Osteoblast (primary cell): ENCODE results near the gene MEOX1. TPM values are rescaled to one million over a fixed set of nuclear protein-coding genes. Genes with fewer than 3 reads are reported as not detected.

Experiments used
- DNase-seq: peaks from one replicate; pipeline ENCODE4 v3.0.0; 2011; ENCODE audit warnings: low spot score, mixed read lengths; ENCODE audit not compliant: insufficient read length; ENCODE audit errors: missing footprints
- H2AFZ ChIP-seq: 2 replicates; pipeline ENCODE4 v1.6.0; 2011; ENCODE audit warnings: mild to moderate bottlenecking, low read length
- H3K27ac ChIP-seq: 2 replicates; pipeline ENCODE4 v1.5.1; 2011; ENCODE audit warnings: mild to moderate bottlenecking, low read depth, low read length, moderate library complexity
- H3K27me3 ChIP-seq: 2 replicates; pipeline ENCODE4 v1.6.0; 2012; ENCODE audit warnings: mild to moderate bottlenecking, control low read depth, inconsistent platforms, low read length, moderate library complexity; ENCODE audit not compliant: insufficient read depth
- H3K36me3 ChIP-seq: 2 replicates; pipeline ENCODE4 v1.5.1; 2011; ENCODE audit warnings: mild to moderate bottlenecking, low read length, control low read depth, moderate library complexity; ENCODE audit not compliant: insufficient read depth
- H3K4me1 ChIP-seq: 2 replicates; pipeline ENCODE4 v1.5.1; 2011; ENCODE audit warnings: mild to moderate bottlenecking, low read length, control low read depth, moderate library complexity; ENCODE audit not compliant: insufficient read depth
- H3K4me2 ChIP-seq: 2 replicates; pipeline ENCODE4 v1.6.0; 2011; ENCODE audit warnings: mild to moderate bottlenecking, low read length; ENCODE audit not compliant: insufficient read depth
- H3K4me3 ChIP-seq: fragments of 200-600 bp; sonication (generic); 3 replicates; pipeline ENCODE4 v1.5.1; 2012; ENCODE audit warnings: mild to moderate bottlenecking, low read length, inconsistent platforms; ENCODE audit not compliant: insufficient read depth
- H3K79me2 ChIP-seq: 2 replicates; pipeline ENCODE4 v1.6.0; 2012; ENCODE audit warnings: mild to moderate bottlenecking, low read length, control low read depth, inconsistent platforms; ENCODE audit not compliant: insufficient read depth
- H3K9me3 ChIP-seq: 2 replicates; pipeline ENCODE4 v1.5.1; 2011; ENCODE audit warnings: low read depth, low read length, control low read depth
- H4K20me1 ChIP-seq: 2 replicates; pipeline ENCODE4 v1.6.0; 2012; ENCODE audit warnings: mild to moderate bottlenecking, low read length, control low read depth; ENCODE audit not compliant: insufficient read depth
- CTCF ChIP-seq: IDR thresholded peaks from 2 replicates; pipeline ENCODE4 v1.5.1; 2011; ENCODE audit warnings: mild to moderate bottlenecking, low read depth, low read length, moderate library complexity; ENCODE audit errors: extremely low read depth
- total RNA-seq: library from RNA; depleted of rRNA; stranded (reverse); fragments of >200 nt; gene quantifications from 2 replicates; pipeline ENCODE4 v1.2.3, GENCODE V29; 2012

The MEOX1 gene
- total RNA-seq, 1 donor: under 0.01 TPM

- no peak for DNase-seq
- no peaks in the 10 kb centered on the region for H3K4me1 ChIP-seq
- no peak for TF ChIP-seq CTCF
- H3K79me2 ChIP-seq: no peaks in the 10 kb centered on the region
- no peaks in the 10 kb centered on the region for H3K9me3 ChIP-seq
- H3K27me3 ChIP-seq: peaks cover 36% of the 10 kb centered on the region
- no peak overlapping the region for H3K4me3 ChIP-seq
- no peaks in the 10 kb centered on the region for H3K36me3 ChIP-seq
- no peaks in the 10 kb centered on the region for H4K20me1 ChIP-seq
- H2AFZ ChIP-seq: no peak overlapping the region
- no peak overlapping the region for H3K4me2 ChIP-seq
- H3K27ac ChIP-seq: no peak overlapping the region
Observed at GRCh38 chr17:43628089-43628650, 33.6 kb downstream of the MEOX1 start.

DNA sequence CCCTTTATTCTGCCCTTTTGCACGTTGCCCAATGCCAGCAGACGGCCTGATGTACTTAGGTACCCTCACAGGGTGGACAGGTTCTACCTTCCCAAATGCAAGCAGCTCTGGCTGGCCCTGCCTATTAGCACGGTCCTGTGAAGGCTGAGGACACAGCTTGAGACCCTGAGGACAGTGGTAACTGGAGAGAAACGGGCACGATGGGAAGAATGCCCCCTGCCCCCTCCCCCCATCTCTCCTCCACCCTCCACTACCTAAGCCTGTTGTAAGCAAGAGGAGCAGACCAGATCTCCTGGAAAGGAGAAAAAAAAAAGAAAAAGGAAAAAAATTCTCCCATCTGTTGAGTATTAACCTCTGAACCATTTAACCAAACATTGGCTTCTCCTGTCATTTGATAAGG, 34.1 kb downstream of the MEOX1 start:
- no peak overlapping the region for H3K4me2 ChIP-seq

GRCh38 chr17:43626023-43626422, 35.7 kb downstream of the MEOX1 start:
- H3K4me2 ChIP-seq: no peak overlapping the region
- no peaks in the 10 kb centered on the region for H3K79me2 ChIP-seq
- H3K36me3 ChIP-seq: no peaks in the 10 kb centered on the region
- TF ChIP-seq CTCF: no peak
- DNase-seq: no peak
- no peaks in the 10 kb centered on the region for H4K20me1 ChIP-seq
- H3K27me3 ChIP-seq: peaks cover 43% of the 10 kb centered on the region
- no peak overlapping the region for H2AFZ ChIP-seq
- H3K27ac ChIP-seq: no peak overlapping the region
- H3K4me3 ChIP-seq: no peak overlapping the region
- H3K9me3 ChIP-seq: no peaks in the 10 kb centered on the region
- H3K4me1 ChIP-seq: no peaks in the 10 kb centered on the region

More for the DNA sequence above, 34.1 kb downstream of the MEOX1 start:
- Histone ChIP-seq H3K36me3 (no peaks in the 10 kb centered on the region), H3K27ac (no peak overlapping the region), H3K27me3 (peaks cover 36% of the 10 kb centered on the region), H3K4me3 (no peak overlapping the region), H2AFZ (no peak overlapping the region), H3K79me2 (no peaks in the 10 kb centered on the region), H3K4me1 (no peaks in the 10 kb centered on the region), H4K20me1 (no peaks in the 10 kb centered on the region), H3K9me3 (no peaks in the 10 kb centered on the region)
- no peak for DNase-seq
- no peak for TF ChIP-seq CTCF

DNA sequence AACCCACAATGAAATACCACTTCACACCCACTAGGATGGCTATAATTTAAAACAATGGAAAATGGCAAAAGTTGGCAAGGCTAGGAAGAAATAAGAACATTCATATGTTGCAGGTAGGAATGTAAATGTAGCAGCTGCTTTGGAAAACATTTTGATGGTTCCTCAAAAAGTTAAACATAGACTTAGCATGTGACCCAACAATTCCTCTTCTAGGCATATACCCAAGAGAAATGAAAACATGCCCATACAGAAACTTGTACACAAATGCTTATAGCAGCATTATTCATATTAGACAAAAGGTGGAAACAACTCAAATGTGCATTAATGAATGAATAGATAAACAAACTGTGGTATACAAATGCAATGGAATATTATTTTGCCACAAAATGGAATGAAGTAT, 36.1 kb downstream of the MEOX1 start:
- no peak for DNase-seq
- no peaks in the 10 kb centered on the region for H3K4me1 ChIP-seq
- H3K4me3 ChIP-seq: no peak overlapping the region
- TF ChIP-seq CTCF: no peak
- no peaks in the 10 kb centered on the region for H3K9me3 ChIP-seq
- H3K79me2 ChIP-seq: no peaks in the 10 kb centered on the region
- H3K36me3 ChIP-seq: no peaks in the 10 kb centered on the region
- peaks cover 43% of the 10 kb centered on the region for H3K27me3 ChIP-seq
- no peak overlapping the region for H3K4me2 ChIP-seq
- H3K27ac ChIP-seq: no peak overlapping the region
- H4K20me1 ChIP-seq: no peaks in the 10 kb centered on the region
- no peak overlapping the region for H2AFZ ChIP-seq
